CD4-positive, alpha-beta memory T cell (primary cell): ENCODE data around the gene ITGB1BP1. TPM values are rescaled to one million over a fixed set of nuclear protein-coding genes. Genes with fewer than 3 reads are reported as not detected.

ENCODE experiments used
- CTCF ChIA-PET: fragments of 350-600 bp; sonication (Branson Sonifier 250); formaldehyde crosslinking; loops from one replicate; lab custom pipeline; 2021; ENCODE audit warnings: inconsistent platforms; ENCODE audit not compliant: partially characterized antibody; lab: Charles Lee
- POLR2A ChIA-PET: fragments of 350-600 bp; sonication (Branson Sonifier 250); formaldehyde crosslinking; loops from one replicate; lab custom pipeline; 2021; ENCODE audit not compliant: partially characterized antibody; lab: Charles Lee
- DNase-seq, 5 donors: peaks; one replicate each; pipeline versions ENCODE4 v3.0.0 to v3.0.0-alpha.2; 2020 to 2022; ENCODE audit warnings: mixed read lengths in 1 of 5
- H3K27ac ChIP-seq: one replicate; pipeline ENCODE4 v1.7.0; 2013; ENCODE audit warnings: low read depth, low read length
- H3K27me3 ChIP-seq: 2 replicates; pipeline ENCODE4 v1.7.0; 2013; ENCODE audit warnings: mild to moderate bottlenecking, low read length, moderate library complexity; ENCODE audit not compliant: insufficient read depth
- H3K36me3 ChIP-seq: 2 replicates; pipeline ENCODE4 v1.7.0; 2013; ENCODE audit warnings: mild to moderate bottlenecking, low read length, moderate library complexity; ENCODE audit not compliant: insufficient read depth
- H3K4me1 ChIP-seq: 2 replicates; pipeline ENCODE4 v1.7.0; 2013; ENCODE audit warnings: mild to moderate bottlenecking, low read length, moderate library complexity; ENCODE audit not compliant: insufficient read depth
- H3K4me3 ChIP-seq, 2 donors: one replicate each; pipeline ENCODE4 v1.7.0; 2013; ENCODE audit warnings: low read length in 2 of 2, mild to moderate bottlenecking in 1 of 2
- H3K9me3 ChIP-seq, 2 donors: one replicate each; pipeline ENCODE4 v1.7.0; 2013; ENCODE audit warnings: low read length in 2 of 2, control low read depth in 1 of 2; ENCODE audit not compliant: control insufficient read depth in 1 of 2
- H3K27ac Mint-ChIP-seq, 7 donors: one replicate each; pipeline ENCODE4 v1.8.0; 2020 to 2021; ENCODE audit warnings: mixed read lengths in 7 of 7, mild to moderate bottlenecking in 6 of 7, inconsistent platforms in 3 of 7, moderate library complexity in 3 of 7
- H3K27me3 Mint-ChIP-seq, 2 donors: one replicate each; pipeline ENCODE4 v1.8.0; 2020 to 2021; ENCODE audit warnings: mixed read lengths in 2 of 2
- H3K36me3 Mint-ChIP-seq, 2 donors: one replicate each; pipeline ENCODE4 v1.8.0; 2020 to 2021; ENCODE audit warnings: mixed read lengths in 2 of 2, inconsistent platforms in 1 of 2, mild to moderate bottlenecking in 1 of 2
- H3K4me1 Mint-ChIP-seq, 4 donors: one replicate each; pipeline ENCODE4 v1.8.0; 2020 to 2021; ENCODE audit warnings: mixed read lengths in 4 of 4, mild to moderate bottlenecking in 1 of 4
- H3K4me3 Mint-ChIP-seq, 8 donors: one replicate each; pipeline ENCODE4 v1.8.0; 2020 to 2021; ENCODE audit warnings: mixed read lengths in 8 of 8, mild to moderate bottlenecking in 7 of 8, moderate library complexity in 6 of 8, inconsistent platforms in 3 of 8
- H3K9me3 Mint-ChIP-seq, 8 donors: one replicate each; pipeline ENCODE4 v1.8.0; 2020 to 2021; ENCODE audit warnings: mixed read lengths in 8 of 8, mild to moderate bottlenecking in 5 of 8, inconsistent platforms in 3 of 8, moderate library complexity in 1 of 8
- intact Hi-C: fragments of 100-400 bp; cut with micrococcal nuclease; formaldehyde crosslinking; loops from one replicate; pipeline ENCODE4 v1.15.1; 2023
- polyA plus RNA-seq, 2 donors: library from polyadenylated mRNA; unstranded; fragments of 300-500 nt; fragmentation: Illumina TruSeq; gene quantifications; one replicate each; pipeline ENCODE4 v1.2.3, GENCODE V29; 2021
- total RNA-seq, 2 experiments: library from RNA; stranded (reverse); gene quantifications; one replicate each; pipeline ENCODE4 v1.2.3, GENCODE V29; 2021

The ITGB1BP1 gene
- total and polyA plus RNA-seq, 4 experiments from 2014 or later, result 55.1 to 161 (median 90.0) TPM

GRCh38 chr2:9418746-9419145 lies 4.6 kb downstream of the ITGB1BP1 start:
- peaks cover 6% of the 10 kb centered on the region for H3K36me3 ChIP-seq
- H3K4me1 Mint-ChIP-seq, result peaks cover 34 to 46% (median 35%) of the 10 kb centered on the region in 4 donors
- CTCF ChIA-PET, result interaction anchor here (1.3 kb wide), 1 partner anchor 10 kb away, joined by 3 read pairs; no protein-coding TSS in a partner anchor

GRCh38 chr2:9417725-9418124 lies 5.6 kb downstream of the ITGB1BP1 start:
- Mint-ChIP-seq H3K27ac (no peak overlapping the region), H3K27me3 (no peaks in the 10 kb centered on the region), H3K4me1 (peaks cover 32 to 47% (median 35%) of the 10 kb centered on the region in 4 donors), H3K9me3 (peaks cover 0 to 1% (median 0%) of the 10 kb centered on the region in 8 donors), H3K36me3 (peaks cover 22 to 35% of the 10 kb centered on the region in 2 donors), H3K4me3 (no peak overlapping the region)
- peaks cover 6% of the 10 kb centered on the region for H3K36me3 ChIP-seq
- CTCF ChIA-PET, result interaction anchor here (0.9 to 1.3 kb wide), 2 partner anchors 11 to 274 kb away, joined by 3 read pairs; no protein-coding TSS in a partner anchor
- POLR2A ChIA-PET, result no interaction called here
- no peak overlapping the region for H3K4me3 ChIP-seq
- H3K9me3 ChIP-seq, result no peaks in the 10 kb centered on the region
- no peaks in the 10 kb centered on the region for H3K27me3 ChIP-seq
- H3K27ac ChIP-seq, result no peak overlapping the region
- intact Hi-C loops, result no loop called here
- H3K4me1 ChIP-seq, result peaks cover 36% of the 10 kb centered on the region
- DNase-seq, result no peak

More at GRCh38 chr2:9418746-9419145, 4.6 kb downstream of the ITGB1BP1 start:
- H3K9me3 ChIP-seq, result no peaks in the 10 kb centered on the region
- intact Hi-C loops, result no loop called here
- DNase-seq, result no peak
- POLR2A ChIA-PET, result no interaction called here
- H3K27ac ChIP-seq, result no peak overlapping the region
- Mint-ChIP-seq H3K36me3 (peaks cover 18 to 35% of the 10 kb centered on the region in 2 donors), H3K27ac (peak overlapping the region in 2 of 7 donors; percentile 0 to 42), H3K4me3 (no peak overlapping the region), H3K9me3 (peaks cover 0 to 1% (median 0%) of the 10 kb centered on the region in 8 donors), H3K27me3 (no peaks in the 10 kb centered on the region)
- no peaks in the 10 kb centered on the region for H3K27me3 ChIP-seq
- peaks cover 36% of the 10 kb centered on the region for H3K4me1 ChIP-seq
- H3K4me3 ChIP-seq, result no peak overlapping the region

DNA sequence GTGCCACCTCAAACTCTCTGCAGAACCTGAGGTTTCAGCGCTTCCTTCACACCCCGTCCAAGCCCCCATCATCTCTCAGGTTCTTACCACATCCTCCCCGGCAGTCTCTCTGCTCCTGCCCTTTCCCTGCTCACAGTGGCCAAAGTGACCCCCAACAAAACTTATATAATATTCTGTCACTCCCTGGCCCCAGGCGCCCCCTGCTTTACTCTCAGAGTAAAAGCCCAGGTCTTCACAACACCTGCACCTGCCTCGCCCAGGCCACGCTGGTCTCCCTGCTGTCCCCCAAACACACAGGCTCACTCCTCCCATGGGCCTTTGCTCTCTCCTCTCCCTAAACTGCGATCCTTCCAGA lies 6.4 kb downstream of the ITGB1BP1 start:
- ChIA-PET CTCF (no interaction called here), POLR2A (no interaction called here)
- peaks cover 0 to 1% (median 0%) of the 10 kb centered on the region in 8 donors for H3K9me3 Mint-ChIP-seq
- no peak overlapping the region for H3K27ac ChIP-seq
- H3K4me3 Mint-ChIP-seq, result peak overlapping the region in 2 of 8 donors; percentile 0 to 47
- no peaks in the 10 kb centered on the region for H3K9me3 ChIP-seq
- H3K36me3 ChIP-seq, result peaks cover 9% of the 10 kb centered on the region
- intact Hi-C loops, result no loop called here
- H3K36me3 Mint-ChIP-seq, result peaks cover 27 to 39% of the 10 kb centered on the region in 2 donors
- peaks cover 26 to 40% (median 28%) of the 10 kb centered on the region in 4 donors for H3K4me1 Mint-ChIP-seq
- H3K27ac Mint-ChIP-seq, result peak overlapping the region in 4 of 7 donors; percentile 0 to 77 (median 42)
- no peak for DNase-seq
- H3K4me1 ChIP-seq, result peaks cover 28% of the 10 kb centered on the region
- no peaks in the 10 kb centered on the region for H3K27me3 ChIP-seq
- H3K27me3 Mint-ChIP-seq, result no peaks in the 10 kb centered on the region
- H3K4me3 ChIP-seq, result no peak overlapping the region

- Mint-ChIP-seq H3K9me3 (peaks cover 0 to 1% (median 0%) of the 10 kb centered on the region in 8 donors), H3K27ac (peak overlapping the region in 4 of 7 donors; percentile 18 to 77 (median 50)), H3K4me1 (peaks cover 22 to 35% (median 24%) of the 10 kb centered on the region in 4 donors), H3K36me3 (peaks cover 28 to 42% of the 10 kb centered on the region in 2 donors), H3K4me3 (peak overlapping the region in 1 of 8 donors; percentile 0), H3K27me3 (no peaks in the 10 kb centered on the region)
- CTCF ChIA-PET, result no interaction called here
- peaks cover 9% of the 10 kb centered on the region for H3K36me3 ChIP-seq
- no peaks in the 10 kb centered on the region for H3K9me3 ChIP-seq
- intact Hi-C loops, result no loop called here
- H3K4me3 ChIP-seq, result no peak overlapping the region
- H3K4me1 ChIP-seq, result peaks cover 23% of the 10 kb centered on the region
- no peaks in the 10 kb centered on the region for H3K27me3 ChIP-seq
- no peak overlapping the region for H3K27ac ChIP-seq
- DNase-seq, result no peak
- POLR2A ChIA-PET, result no interaction called here
Measured at GRCh38 chr2:9416267-9416961, 6.9 kb downstream of the ITGB1BP1 start.

DNA sequence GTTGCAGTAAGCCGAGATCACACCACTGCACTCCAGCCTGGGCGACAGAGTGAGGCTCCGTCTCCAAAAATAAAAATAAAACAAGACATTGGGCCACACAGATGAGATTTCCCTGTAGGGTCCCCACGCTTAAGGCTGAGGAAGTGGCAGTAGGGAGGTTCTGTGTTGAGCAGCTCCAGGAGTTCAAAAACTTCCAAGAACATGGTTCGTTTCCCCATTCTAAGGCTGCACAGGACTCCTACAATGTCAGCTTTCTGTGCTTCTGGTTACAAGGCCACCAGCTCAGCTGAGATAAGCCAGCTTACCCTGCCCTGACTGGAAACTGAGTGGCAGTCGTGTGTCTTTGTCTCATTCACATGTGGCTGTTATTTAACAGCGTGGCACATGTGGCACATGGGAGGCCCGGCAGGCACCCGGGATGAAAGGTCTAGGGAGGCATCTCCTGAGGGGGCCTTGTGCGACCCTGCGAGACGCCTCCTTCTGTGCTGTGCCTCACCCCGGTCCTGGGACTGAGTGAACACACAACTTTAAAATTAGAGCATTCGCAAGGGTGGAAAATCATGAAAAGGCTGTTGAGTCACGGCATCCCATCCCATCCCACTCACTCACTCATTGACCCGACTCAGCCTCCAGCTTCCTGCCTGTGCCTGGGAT lies 7.7 kb downstream of the ITGB1BP1 start:
- peaks cover 15% of the 10 kb centered on the region for H3K36me3 ChIP-seq
- H3K36me3 Mint-ChIP-seq, result peaks cover 34 to 49% of the 10 kb centered on the region in 2 donors

GRCh38 chr2:9412781-9413180 lies 10.5 kb downstream of the ITGB1BP1 start:
- H3K4me3 ChIP-seq, result no peak overlapping the region
- H3K4me1 ChIP-seq, result no peaks in the 10 kb centered on the region
- Mint-ChIP-seq H3K27ac (no peak overlapping the region), H3K9me3 (peaks cover 0 to 1% (median 0%) of the 10 kb centered on the region in 8 donors), H3K4me3 (no peak overlapping the region), H3K27me3 (no peaks in the 10 kb centered on the region), H3K36me3 (peaks cover 32 to 63% of the 10 kb centered on the region in 2 donors), H3K4me1 (peaks cover 8 to 19% (median 9%) of the 10 kb centered on the region in 4 donors)
- ChIA-PET POLR2A (interaction anchor here (1.6 kb wide), 1 partner anchor 10 kb away, joined by 5 read pairs; no protein-coding TSS in a partner anchor), CTCF (interaction anchor here (1.1 kb wide), 1 partner anchor 271 kb away, joined by 3 read pairs; no protein-coding TSS in a partner anchor)
- no peaks in the 10 kb centered on the region for H3K27me3 ChIP-seq
- intact Hi-C loops, result no loop called here
- no peaks in the 10 kb centered on the region for H3K9me3 ChIP-seq
- no peak for DNase-seq
- peaks cover 25% of the 10 kb centered on the region for H3K36me3 ChIP-seq
- H3K27ac ChIP-seq, result no peak overlapping the region

More for the DNA sequence above, 7.7 kb downstream of the ITGB1BP1 start:
- CTCF ChIA-PET, result no interaction called here
- peaks cover 19 to 33% (median 22%) of the 10 kb centered on the region in 4 donors for H3K4me1 Mint-ChIP-seq
- no peak overlapping the region for H3K27ac Mint-ChIP-seq
- H3K27me3 Mint-ChIP-seq, result no peaks in the 10 kb centered on the region
- POLR2A ChIA-PET, result interaction anchor here (0.6 kb wide), 1 partner anchor 69 kb away, joined by 5 read pairs; no protein-coding TSS in a partner anchor
- intact Hi-C loops, result no loop called here
- H3K27ac ChIP-seq, result no peak overlapping the region
- no peaks in the 10 kb centered on the region for H3K27me3 ChIP-seq
- H3K9me3 ChIP-seq, result no peaks in the 10 kb centered on the region
- no peak overlapping the region for H3K4me3 Mint-ChIP-seq
- no peak overlapping the region for H3K4me3 ChIP-seq
- DNase-seq, result no peak
- H3K9me3 Mint-ChIP-seq, result peaks cover 0 to 1% (median 0%) of the 10 kb centered on the region in 8 donors
- H3K4me1 ChIP-seq, result peaks cover 17% of the 10 kb centered on the region

- no peaks in the 10 kb centered on the region for H3K9me3 Mint-ChIP-seq
- H3K36me3 Mint-ChIP-seq, result peaks cover 37 to 65% of the 10 kb centered on the region in 2 donors
- ChIA-PET CTCF (no interaction called here), POLR2A (no interaction called here)
- Histone ChIP-seq H3K27ac (no peak overlapping the region), H3K36me3 (peaks cover 29% of the 10 kb centered on the region), H3K9me3 (no peaks in the 10 kb centered on the region), H3K4me1 (no peaks in the 10 kb centered on the region), H3K27me3 (no peaks in the 10 kb centered on the region), H3K4me3 (no peak overlapping the region)
- intact Hi-C loops, result no loop called here
- DNase-seq, result no peak
- H3K4me1 Mint-ChIP-seq, result peaks cover 0 to 11% (median 3%) of the 10 kb centered on the region in 4 donors
- H3K4me3 Mint-ChIP-seq, result no peak overlapping the region
- H3K27me3 Mint-ChIP-seq, result no peaks in the 10 kb centered on the region
- H3K27ac Mint-ChIP-seq, result peak overlapping the region in 2 of 7 donors; percentile 23 to 82
Measured at GRCh38 chr2:9410108-9410507, 13.2 kb downstream of the ITGB1BP1 start.
